Right lobe of liver (tissue), 6 donors: Measurements from ENCODE around the gene SYP. TPM values are rescaled to one million over a fixed set of nuclear protein-coding genes. Genes with fewer than 3 reads are reported as not detected.
"Not testable (repeated sequence)": the region's sequence is repeated elsewhere in the genome, so short reads cannot be mapped to it uniquely, and the experiment has no call there.

Source experiments
- ATAC-seq, 4 donors: fragments of 200-7000 bp; cut with Tn5 transposase; one replicate each; pipeline ENCODE4 v1.9.1; 2020; ENCODE audit warnings: mild to moderate bottlenecking in 4 of 4, moderate library complexity in 4 of 4
- DNase-seq, 3 donors: peaks; one replicate each; pipeline ENCODE4 v3.0.0-alpha.2; 2020
- H3K27ac ChIP-seq, 3 donors: fragments of 200-600 bp; one replicate each; pipeline ENCODE4 v1.8.0; 2022
- H3K27me3 ChIP-seq, 2 donors: fragments of 200-600 bp; one replicate each; pipeline ENCODE4 v1.8.0; 2022
- H3K36me3 ChIP-seq, 4 donors: fragments of 200-600 bp; sonication (generic) in 1 of 4; one replicate each; pipeline versions ENCODE4 v1.5.1 to v1.8.0; 2017 to 2022; ENCODE audit warnings: control low read depth in 1 of 4
- H3K4me1 ChIP-seq, 4 donors: fragments of 200-600 bp; sonication (generic) in 1 of 4; one replicate each; pipeline versions ENCODE4 v1.5.1 to v1.8.0; 2017 to 2022; ENCODE audit warnings: control low read depth in 1 of 4
- H3K4me3 ChIP-seq, 3 donors: fragments of 200-600 bp; one replicate each; pipeline ENCODE4 v1.8.0; 2022
- H3K9me3 ChIP-seq, 4 donors: fragments of 200-600 bp; sonication (generic) in 1 of 4; one replicate each; pipeline versions ENCODE4 v1.5.1 to v1.8.0; 2017 to 2022; ENCODE audit warnings: control low read depth in 1 of 4
- POLR2A ChIP-seq: fragments of 450-650 bp; IDR thresholded peaks from one replicate; pipeline ENCODE4 v1.6.1; 2017; ENCODE audit warnings: antibody characterized with exemption, mild to moderate bottlenecking
- WGBS: methylation state at CpG from one replicate; pipeline ENCODE4 v1.1.6; 2018; ENCODE audit warnings: low coverage, low lambda C conversion rate; ENCODE audit not compliant: insufficient coverage; ENCODE audit errors: missing lambda C conversion rate; 5-methylcytosine and 5-hydroxymethylcytosine counted together
- intact Hi-C, 2 donors: fragments of 100-400 bp; cut with DNase I; formaldehyde crosslinking; loops; one replicate each; pipeline versions ENCODE4 v1.11.2 to v1.14.1; 2022
- total RNA-seq, 6 experiments: library from RNA; depleted of rRNA in 2 of 6; stranded (reverse); fragments of >200 nt in 2 of 6; fragmentation: NEBNext Ultra II Directional in 3 of 6; extraction: Animal tissue kit (Norgen Biotek cat#: 25700) in 3 of 6; gene quantifications; one replicate each; pipeline versions ENCODE4 v1.1.0 to v1.2.4, GENCODE V29; 2016 to 2023
- TF ChIP-seq, protein P1 (sequence below), 4 donors: fragments of 200-600 bp in 3 of 4; fragments of 450-650 bp in 1 of 4; IDR thresholded peaks; one replicate each; pipeline versions ENCODE4 v1.5.1 to v1.8.0; 2016 to 2022; ENCODE audit warnings: antibody characterized with exemption in 4 of 4, mild to moderate bottlenecking in 2 of 4
- donor health status: DM: no; HTN: yes; CAD: no.
- donor health status: DM: no; HTN: no; CAD: no.
- donor health status: DM: no; HTN: no; CAD: no.
- donor health status: DM: no; HTN: yes; CAD: no.
- donor health status: DM: no; HTN: yes; CAD: no.

SYP gene
- total RNA-seq, 6 experiments from 2014 or later: 0.12 to 0.39 (median 0.27) TPM; not detected in 1

DNA sequence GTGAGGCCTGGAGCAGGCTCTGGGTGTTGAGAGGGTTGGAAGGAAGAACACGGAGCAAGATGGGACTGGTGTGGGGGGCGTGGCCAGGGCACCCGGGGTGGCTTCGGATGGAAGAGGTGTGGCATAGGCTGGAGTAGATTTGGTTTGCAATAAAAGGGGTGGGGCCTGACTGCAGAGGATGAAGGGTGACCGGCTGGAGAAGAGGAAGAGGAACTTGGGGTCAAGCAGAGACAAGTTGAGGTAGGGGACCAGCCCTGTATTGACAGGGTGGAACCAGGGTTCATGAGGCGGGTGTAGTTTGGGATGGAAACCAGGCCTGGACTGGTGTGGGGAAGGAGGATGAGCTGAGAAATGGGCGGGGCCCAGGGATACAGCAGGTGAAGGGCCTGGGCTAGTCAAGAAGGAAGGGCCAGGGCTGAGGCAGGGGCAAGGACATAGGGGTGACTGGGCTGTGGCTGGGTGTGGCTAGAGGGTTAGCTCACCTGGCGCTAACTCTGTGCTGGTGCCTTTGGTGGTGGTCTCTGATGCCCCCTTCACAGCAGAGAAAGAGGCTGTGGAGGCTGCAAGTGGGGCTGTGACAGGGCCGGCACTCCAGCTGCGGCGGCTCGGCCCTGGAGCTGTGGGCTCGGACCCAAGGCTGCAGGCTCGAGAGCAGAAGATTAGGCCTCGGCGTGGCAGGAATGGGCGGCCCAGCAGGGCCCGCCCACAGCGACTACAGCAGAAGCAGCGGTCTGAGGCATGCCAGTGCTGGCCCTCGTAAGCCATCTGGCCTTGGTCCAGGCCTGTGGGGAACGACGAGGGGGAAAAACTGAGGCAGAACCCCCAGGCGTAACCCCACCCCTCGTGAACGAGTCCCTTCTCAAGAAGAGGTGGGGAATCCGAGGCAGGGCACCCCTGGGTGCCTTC lies 23.3 kb downstream of the SYP start:
- ATAC-seq: peak in 2 of 4 donors; percentile 3 to 5
- H3K4me3 ChIP-seq: no peak overlapping the region
- intact Hi-C loops: no loop called here
- H3K9me3 ChIP-seq: no peaks in the 10 kb centered on the region
- no peaks in the 10 kb centered on the region for H3K36me3 ChIP-seq
- 57% methylated on average over 16 of the region's 27 CpGs for WGBS
- H3K4me1 ChIP-seq: peaks cover 0 to 5% (median 0%) of the 10 kb centered on the region in 4 donors
- TF ChIP-seq POLR2A: no peak
- TF ChIP-seq, protein P1, sequence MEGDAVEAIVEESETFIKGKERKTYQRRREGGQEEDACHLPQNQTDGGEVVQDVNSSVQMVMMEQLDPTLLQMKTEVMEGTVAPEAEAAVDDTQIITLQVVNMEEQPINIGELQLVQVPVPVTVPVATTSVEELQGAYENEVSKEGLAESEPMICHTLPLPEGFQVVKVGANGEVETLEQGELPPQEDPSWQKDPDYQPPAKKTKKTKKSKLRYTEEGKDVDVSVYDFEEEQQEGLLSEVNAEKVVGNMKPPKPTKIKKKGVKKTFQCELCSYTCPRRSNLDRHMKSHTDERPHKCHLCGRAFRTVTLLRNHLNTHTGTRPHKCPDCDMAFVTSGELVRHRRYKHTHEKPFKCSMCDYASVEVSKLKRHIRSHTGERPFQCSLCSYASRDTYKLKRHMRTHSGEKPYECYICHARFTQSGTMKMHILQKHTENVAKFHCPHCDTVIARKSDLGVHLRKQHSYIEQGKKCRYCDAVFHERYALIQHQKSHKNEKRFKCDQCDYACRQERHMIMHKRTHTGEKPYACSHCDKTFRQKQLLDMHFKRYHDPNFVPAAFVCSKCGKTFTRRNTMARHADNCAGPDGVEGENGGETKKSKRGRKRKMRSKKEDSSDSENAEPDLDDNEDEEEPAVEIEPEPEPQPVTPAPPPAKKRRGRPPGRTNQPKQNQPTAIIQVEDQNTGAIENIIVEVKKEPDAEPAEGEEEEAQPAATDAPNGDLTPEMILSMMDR (IDR thresholded peaks at IDR 0.05): no peak
- H3K27ac ChIP-seq: no peak overlapping the region
- no peaks in the 10 kb centered on the region for H3K27me3 ChIP-seq
- DNase-seq: no peak

DNA sequence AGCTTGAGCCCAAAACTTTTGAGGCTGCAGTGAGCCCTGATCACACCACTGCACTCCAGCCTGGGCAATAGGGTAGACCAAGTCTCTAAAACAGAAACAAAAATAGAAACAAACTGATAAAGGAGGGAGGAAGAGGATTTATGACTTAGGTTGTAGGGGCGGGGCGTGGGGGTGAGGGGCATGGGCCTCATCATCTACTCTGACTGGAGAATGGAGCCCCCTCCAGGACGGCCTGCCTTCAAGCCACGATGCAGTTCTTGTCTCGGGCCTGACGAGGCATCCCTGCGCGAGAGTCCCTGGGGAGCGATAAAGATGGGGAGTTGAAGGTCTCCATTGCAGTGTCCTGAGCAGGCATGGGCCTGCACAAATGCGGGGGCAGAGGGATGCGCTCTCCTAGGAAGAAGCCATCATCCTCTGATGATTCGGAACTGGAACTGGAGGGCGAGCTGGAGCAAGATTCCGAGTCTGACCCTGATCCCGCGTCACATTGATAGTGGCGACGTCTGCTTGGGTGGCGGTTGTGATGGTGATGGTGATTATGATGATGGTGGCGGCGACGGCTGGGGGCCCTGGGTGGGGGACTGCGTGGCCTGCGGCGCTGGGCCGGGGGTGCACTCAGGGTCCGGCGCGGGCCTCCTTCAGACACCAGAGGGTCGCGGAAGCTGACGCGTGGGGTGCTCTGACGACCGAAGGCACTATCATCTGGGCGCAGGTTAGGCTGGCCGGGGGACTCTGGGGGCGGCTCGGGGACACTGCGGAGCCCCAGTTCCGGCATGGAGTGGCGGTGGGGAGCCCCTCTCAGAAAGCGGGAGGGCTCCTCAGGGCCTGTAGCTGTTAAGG lies 24.3 kb downstream of the SYP start:
- WGBS: 82% methylated on average over 12 of the region's 43 CpGs
- no peak overlapping the region for H3K27ac ChIP-seq
- intact Hi-C loops: no loop called here
- DNase-seq: no peak
- no peaks in the 10 kb centered on the region for H3K27me3 ChIP-seq
- no peaks in the 10 kb centered on the region for H3K9me3 ChIP-seq
- peaks cover 0 to 5% (median 0%) of the 10 kb centered on the region in 4 donors for H3K4me1 ChIP-seq
- TF ChIP-seq, protein P1 (IDR thresholded peaks at IDR 0.05): no peak
- H3K36me3 ChIP-seq: no peaks in the 10 kb centered on the region
- ATAC-seq: no peak
- no peak overlapping the region for H3K4me3 ChIP-seq

DNA sequence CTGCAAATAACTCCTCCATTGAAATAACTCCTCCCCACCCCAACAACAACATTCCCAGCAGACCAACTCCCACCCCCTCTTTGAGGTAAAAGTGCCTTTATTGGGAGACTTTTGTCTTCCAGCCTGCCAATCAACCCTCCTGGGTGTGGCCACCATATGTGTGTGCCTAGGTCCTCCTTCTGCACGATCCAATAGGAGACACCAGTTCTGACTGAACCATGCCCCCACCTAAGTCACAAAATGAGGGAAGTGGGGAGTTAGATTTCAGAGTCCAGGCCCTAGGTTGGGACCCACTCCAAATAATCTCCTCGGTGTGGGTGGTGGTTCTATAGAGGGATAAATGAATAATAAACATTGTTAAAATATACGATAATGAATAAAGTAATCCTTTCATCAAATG lies 25.3 kb downstream of the SYP start:
- Histone ChIP-seq H3K27ac (no peak overlapping the region), H3K4me3 (no peak overlapping the region), H3K36me3 (no peaks in the 10 kb centered on the region), H3K4me1 (peaks cover 0 to 5% (median 0%) of the 10 kb centered on the region in 4 donors), H3K27me3 (no peaks in the 10 kb centered on the region), H3K9me3 (no peaks in the 10 kb centered on the region)
- DNase-seq: no peak
- ATAC-seq: no peak
- no peak for TF ChIP-seq POLR2A
- TF ChIP-seq, protein P1 (IDR thresholded peaks at IDR 0.05): no peak
- 60% methylated on average over 3 of the region's 3 CpGs for WGBS
- intact Hi-C loops: no loop called here

DNA sequence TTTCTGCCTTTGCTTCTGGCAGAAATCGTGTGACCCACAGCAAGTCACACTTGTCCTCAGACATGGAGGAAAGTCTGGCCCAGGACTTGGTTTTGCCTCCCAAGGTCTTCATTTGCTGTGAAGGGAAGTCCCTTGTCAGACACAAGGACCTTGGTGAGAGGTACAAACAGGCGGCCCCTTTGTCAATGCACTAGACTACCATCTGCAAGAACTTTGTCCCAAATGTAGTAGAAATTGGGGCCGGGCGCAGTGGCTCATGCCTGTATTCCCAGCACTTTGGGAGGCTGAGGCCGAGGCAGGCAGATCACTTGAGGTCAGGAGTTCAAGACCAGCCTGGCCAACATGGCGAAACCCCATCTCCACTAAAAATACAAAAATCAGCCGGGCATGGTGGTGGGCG lies 26.4 kb downstream of the SYP start:
- H3K27me3 ChIP-seq, H3K4me3 ChIP-seq, ATAC-seq, intact Hi-C loops, H3K4me1 ChIP-seq, H3K9me3 ChIP-seq, DNase-seq, H3K36me3 ChIP-seq: not testable (repeated sequence)
- WGBS: 76% methylated on average over 5 of the region's 8 CpGs
- H3K27ac ChIP-seq: peak overlapping the region in 1 of 3 donors; percentile 62
